Measurements from ENCODE around the gene UQCC2.

The UQCC2 gene

DNA sequence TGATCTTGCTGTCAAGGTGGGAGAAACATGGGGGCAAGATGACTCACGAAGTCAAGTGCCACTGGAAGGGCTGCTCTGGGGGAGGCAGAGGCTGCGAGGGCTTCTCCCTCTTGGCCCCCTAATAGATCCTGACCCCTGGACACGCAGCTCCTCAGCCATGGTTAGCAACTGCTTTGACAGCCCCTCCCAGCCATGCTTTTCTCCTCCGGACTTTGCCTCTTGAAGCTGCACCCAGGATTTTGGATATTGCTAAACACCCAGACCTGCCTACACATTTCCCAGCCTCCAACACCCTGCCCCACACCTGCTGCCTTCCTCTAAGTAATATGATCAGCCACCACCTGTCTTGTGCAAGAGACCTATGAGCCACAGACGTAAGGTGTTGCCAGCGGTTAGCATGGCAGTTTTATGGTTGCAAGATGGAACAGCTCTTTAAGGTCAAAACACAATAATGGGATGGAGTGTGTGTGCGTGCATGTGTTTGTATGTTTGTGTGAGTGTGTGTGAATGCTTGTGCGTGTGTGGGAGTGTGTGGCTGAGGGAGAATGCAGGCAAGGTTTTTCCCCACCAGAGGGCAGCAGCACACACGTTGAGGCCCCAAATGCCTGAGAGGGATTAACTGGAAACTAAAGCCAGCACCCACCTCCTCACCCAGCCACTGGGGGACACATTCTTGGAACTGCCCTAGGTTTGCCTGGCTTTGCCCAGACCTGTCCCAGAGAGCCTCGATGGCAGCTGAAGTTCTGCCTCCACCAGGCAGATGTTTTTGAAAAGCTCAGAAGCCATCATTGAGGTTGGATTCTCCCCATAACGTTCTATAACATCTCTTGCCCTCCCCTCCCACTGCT, 32.7 kb upstream of the UQCC2 start:
- Histone ChIP-seq H3K9me3 (ENCODE audit: low read length) (no peaks in the 10 kb centered on the region), H4K20me1 (ENCODE audit: insufficient read depth, low read length) (no peaks in the 10 kb centered on the region), H3K36me3 (ENCODE audit: insufficient read depth, low read length) (no peaks in the 10 kb centered on the region), H3K4me2 (ENCODE audit: low read length) (no peak overlapping the region), H3K4me3 (ENCODE audit: low read depth, low read length, poor library complexity, severe bottlenecking) (no peak overlapping the region), H2AFZ (ENCODE audit: low read length) (no peak overlapping the region), H3K9me2 (ENCODE audit: low read depth, low read length) (no peaks in the 10 kb centered on the region), H3K4me1 (ENCODE audit: insufficient read depth, low read length, severe bottlenecking) (no peaks in the 10 kb centered on the region), H3K9ac (ENCODE audit: low read length) (no peak overlapping the region), H3K79me2 (ENCODE audit: insufficient read depth, low read length) (no peaks in the 10 kb centered on the region), H3K27ac (ENCODE audit: low read depth, low read length, poor library complexity, severe bottlenecking) (no peak overlapping the region), H3K27me3 (ENCODE audit: insufficient read depth, low read length) (peaks cover 6% of the 10 kb centered on the region; the same call in 1 of the 2 replicates), H3F3A (ENCODE audit: insufficient read depth, low read length) (no peaks in the 10 kb centered on the region)
- TF ChIP-seq, protein P1, sequence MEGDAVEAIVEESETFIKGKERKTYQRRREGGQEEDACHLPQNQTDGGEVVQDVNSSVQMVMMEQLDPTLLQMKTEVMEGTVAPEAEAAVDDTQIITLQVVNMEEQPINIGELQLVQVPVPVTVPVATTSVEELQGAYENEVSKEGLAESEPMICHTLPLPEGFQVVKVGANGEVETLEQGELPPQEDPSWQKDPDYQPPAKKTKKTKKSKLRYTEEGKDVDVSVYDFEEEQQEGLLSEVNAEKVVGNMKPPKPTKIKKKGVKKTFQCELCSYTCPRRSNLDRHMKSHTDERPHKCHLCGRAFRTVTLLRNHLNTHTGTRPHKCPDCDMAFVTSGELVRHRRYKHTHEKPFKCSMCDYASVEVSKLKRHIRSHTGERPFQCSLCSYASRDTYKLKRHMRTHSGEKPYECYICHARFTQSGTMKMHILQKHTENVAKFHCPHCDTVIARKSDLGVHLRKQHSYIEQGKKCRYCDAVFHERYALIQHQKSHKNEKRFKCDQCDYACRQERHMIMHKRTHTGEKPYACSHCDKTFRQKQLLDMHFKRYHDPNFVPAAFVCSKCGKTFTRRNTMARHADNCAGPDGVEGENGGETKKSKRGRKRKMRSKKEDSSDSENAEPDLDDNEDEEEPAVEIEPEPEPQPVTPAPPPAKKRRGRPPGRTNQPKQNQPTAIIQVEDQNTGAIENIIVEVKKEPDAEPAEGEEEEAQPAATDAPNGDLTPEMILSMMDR (IDR thresholded peaks at IDR 0.05; ENCODE audit: low read length) = peak; percentile 90
- TF ChIP-seq EZH2 (IDR thresholded peaks at IDR 0.05; ENCODE audit: borderline replicate concordance, low read length) = no peak

DNA sequence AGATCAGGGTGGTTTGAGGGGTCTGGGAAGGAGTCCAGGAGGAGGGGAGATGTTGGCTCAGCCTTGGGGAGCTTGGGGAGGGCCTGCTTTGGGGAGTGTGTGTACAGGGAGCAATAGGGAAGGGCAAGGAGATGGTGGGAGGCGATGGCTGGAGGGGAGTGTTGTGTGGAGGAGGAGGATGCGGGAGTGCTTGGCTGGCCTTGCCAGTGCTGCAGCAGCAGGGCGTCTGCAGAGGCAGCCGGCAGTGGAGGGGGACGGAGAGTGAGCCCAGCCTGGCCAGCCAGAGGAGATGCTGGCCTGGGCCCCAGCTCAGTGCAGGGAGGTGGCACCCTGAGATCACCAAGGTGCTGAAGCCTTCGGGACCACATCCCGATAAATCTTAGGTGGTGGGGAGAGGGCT, 31.3 kb upstream of the UQCC2 start:
- no peaks in the 10 kb centered on the region for H3K4me1 ChIP-seq (ENCODE audit: insufficient read depth, low read length, severe bottlenecking)
- no peak overlapping the region for H3K9ac ChIP-seq (ENCODE audit: low read length)
- no peaks in the 10 kb centered on the region for H3F3A ChIP-seq (ENCODE audit: insufficient read depth, low read length)
- TF ChIP-seq, protein P1 (IDR thresholded peaks at IDR 0.05; ENCODE audit: low read length) = no peak
- no peak for TF ChIP-seq EZH2 (IDR thresholded peaks at IDR 0.05; ENCODE audit: borderline replicate concordance, low read length)
- no peaks in the 10 kb centered on the region for H3K9me3 ChIP-seq (ENCODE audit: low read length)
- H3K27ac ChIP-seq (ENCODE audit: low read depth, low read length, poor library complexity, severe bottlenecking) = no peak overlapping the region
- H3K79me2 ChIP-seq (ENCODE audit: insufficient read depth, low read length) = no peaks in the 10 kb centered on the region
- H4K20me1 ChIP-seq (ENCODE audit: insufficient read depth, low read length) = no peaks in the 10 kb centered on the region
- H3K4me3 ChIP-seq (ENCODE audit: low read depth, low read length, poor library complexity, severe bottlenecking) = no peak overlapping the region
- peaks cover 6% of the 10 kb centered on the region; the same call in 1 of the 2 replicates for H3K27me3 ChIP-seq (ENCODE audit: insufficient read depth, low read length)
- H3K4me2 ChIP-seq (ENCODE audit: low read length) = no peak overlapping the region
- H3K9me2 ChIP-seq (ENCODE audit: low read depth, low read length) = no peaks in the 10 kb centered on the region
- no peak overlapping the region for H2AFZ ChIP-seq (ENCODE audit: low read length)
- H3K36me3 ChIP-seq (ENCODE audit: insufficient read depth, low read length) = no peaks in the 10 kb centered on the region

DNA sequence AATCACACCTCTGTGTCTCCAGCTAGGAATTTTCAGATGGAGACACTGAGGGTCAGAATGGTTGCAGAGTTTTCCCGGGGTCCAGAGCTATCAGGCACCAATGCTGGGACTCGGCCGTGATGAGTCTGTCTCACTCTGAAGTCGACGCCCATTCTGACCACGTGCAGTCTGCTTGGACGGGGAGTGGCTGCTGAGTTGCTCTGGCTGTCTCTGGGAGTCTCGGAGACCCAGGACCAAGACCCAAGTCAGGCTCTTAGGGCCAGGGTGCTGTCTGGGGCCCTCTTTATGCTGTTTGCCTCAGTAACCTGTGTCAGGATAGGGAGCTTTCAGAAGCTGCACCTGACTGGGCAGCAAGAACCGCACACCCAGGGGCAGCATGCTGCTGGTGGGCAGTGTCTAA, 30.6 kb upstream of the UQCC2 start:
- Histone ChIP-seq H3K4me1 (ENCODE audit: insufficient read depth, low read length, severe bottlenecking) (no peaks in the 10 kb centered on the region), H2AFZ (ENCODE audit: low read length) (no peak overlapping the region), H3K79me2 (ENCODE audit: insufficient read depth, low read length) (no peaks in the 10 kb centered on the region), H3K27ac (ENCODE audit: low read depth, low read length, poor library complexity, severe bottlenecking) (no peak overlapping the region), H3K36me3 (ENCODE audit: insufficient read depth, low read length) (no peaks in the 10 kb centered on the region), H3K9me2 (ENCODE audit: low read depth, low read length) (no peaks in the 10 kb centered on the region), H3K4me2 (ENCODE audit: low read length) (no peak overlapping the region), H3K9ac (ENCODE audit: low read length) (no peak overlapping the region), H3K27me3 (ENCODE audit: insufficient read depth, low read length) (no peaks in the 10 kb centered on the region), H3K4me3 (ENCODE audit: low read depth, low read length, poor library complexity, severe bottlenecking) (no peak overlapping the region), H3F3A (ENCODE audit: insufficient read depth, low read length) (no peaks in the 10 kb centered on the region), H3K9me3 (ENCODE audit: low read length) (no peaks in the 10 kb centered on the region), H4K20me1 (ENCODE audit: insufficient read depth, low read length) (no peaks in the 10 kb centered on the region)
- TF ChIP-seq, protein P1 (IDR thresholded peaks at IDR 0.05; ENCODE audit: low read length) = no peak
- TF ChIP-seq EZH2 (IDR thresholded peaks at IDR 0.05; ENCODE audit: borderline replicate concordance, low read length) = no peak
